Stimulated activated CD4-positive, alpha-beta T cell treated with anti-CD3 and anti-CD28 coated beads, Interleukin-2, amount 100 ng/mL, for 4 hours (primary cell): Measurements from ENCODE around the gene HUWE1.
"Not testable (repeated sequence)": the region's sequence is repeated elsewhere in the genome, so short reads cannot be mapped to it uniquely, and the experiment has no call there.

Source experiments
- DNase-seq: peaks from one replicate; pipeline ENCODE4 v3.0.0-alpha.2; 2020; ENCODE audit warnings: low read depth

Gene HUWE1

DNA sequence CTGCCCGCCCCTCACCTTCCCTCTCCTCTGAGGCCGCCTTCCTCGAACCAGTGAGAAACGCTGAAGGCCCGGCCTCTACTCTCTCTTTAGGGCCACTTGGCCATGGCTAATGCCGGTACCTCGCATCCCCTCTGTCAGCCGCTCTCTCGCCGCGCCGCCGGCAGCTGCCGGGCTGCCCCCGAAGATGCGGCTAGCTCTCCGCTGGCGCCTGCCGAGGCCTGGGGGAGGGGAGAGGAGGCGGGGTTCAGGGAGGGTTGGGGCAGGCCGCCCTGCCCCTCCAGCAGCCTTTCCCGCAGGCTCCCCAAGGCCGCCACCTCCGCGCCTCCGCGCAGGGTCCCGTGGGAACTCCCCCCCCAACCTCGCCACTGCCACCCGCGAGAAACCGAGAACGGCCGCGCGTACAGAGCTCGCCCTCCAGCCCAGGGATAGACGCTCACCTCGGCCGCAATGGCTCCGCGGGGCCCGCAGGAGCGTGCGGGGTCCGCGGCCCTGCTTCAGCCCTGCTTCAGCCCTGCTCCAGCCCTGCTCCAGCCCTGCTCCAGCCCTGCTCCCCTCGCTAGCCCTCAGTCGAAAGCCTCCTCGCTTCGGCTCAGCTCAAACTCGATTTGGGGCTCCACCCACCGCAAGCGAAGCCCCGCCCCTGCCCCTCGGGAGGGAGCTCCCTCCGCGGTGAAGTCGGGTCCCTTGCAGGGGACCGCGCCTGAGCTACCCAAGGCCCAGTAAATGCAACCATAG, at the start of gene HUWE1:
TSS of gene HUWE1 (minus strand) at position 569 of the 735 bp plus-strand sequence. CDS start 32,612 bp downstream, outside the sequence.
- peak; percentile 74 for DNase-seq

DNA sequence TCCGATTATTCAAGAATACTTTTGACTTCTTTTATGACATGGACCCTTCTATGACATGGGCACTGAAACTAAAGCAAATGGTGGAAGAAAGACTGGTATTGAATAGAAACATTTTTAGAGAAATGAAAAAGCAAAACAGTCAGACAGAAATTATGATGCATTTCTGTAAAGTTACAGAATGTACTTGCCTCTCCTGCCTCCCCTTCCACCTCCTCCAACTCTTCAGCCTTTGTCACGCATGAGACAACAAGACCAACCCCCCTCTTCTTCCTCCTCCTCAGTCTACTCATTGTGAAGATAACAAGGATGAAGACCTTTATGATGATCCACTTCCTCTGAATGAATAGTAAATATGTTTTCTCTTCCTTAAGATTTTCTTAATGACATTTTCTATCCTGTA, 46.3 kb upstream of the HUWE1 start:
- DNase-seq: no peak

DNA sequence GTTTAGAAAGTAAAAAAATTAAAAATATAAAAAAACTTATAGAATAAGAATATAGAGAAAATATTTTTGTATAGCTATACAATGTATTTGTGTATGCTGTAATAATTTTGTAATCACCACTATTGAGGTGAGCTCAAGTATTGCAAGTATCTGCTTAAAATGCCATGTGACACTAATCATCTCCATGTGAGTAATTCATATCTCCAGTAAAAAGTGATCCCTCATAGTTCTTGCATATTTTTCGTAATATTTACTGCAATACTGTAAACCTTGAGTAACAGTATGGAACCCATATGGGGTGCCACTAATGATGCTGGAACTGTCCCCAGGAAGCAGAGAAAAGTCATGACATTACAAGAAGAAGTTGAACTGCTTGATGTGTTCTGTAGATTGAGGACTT, 43.2 kb upstream of the HUWE1 start:
- no peak for DNase-seq

GRCh38 chrX:53728506-53728905, 42.0 kb upstream of the HUWE1 start:
- DNase-seq: no peak

GRCh38 chrX:53724872-53725271, 38.4 kb upstream of the HUWE1 start:
- no peak for DNase-seq

DNA sequence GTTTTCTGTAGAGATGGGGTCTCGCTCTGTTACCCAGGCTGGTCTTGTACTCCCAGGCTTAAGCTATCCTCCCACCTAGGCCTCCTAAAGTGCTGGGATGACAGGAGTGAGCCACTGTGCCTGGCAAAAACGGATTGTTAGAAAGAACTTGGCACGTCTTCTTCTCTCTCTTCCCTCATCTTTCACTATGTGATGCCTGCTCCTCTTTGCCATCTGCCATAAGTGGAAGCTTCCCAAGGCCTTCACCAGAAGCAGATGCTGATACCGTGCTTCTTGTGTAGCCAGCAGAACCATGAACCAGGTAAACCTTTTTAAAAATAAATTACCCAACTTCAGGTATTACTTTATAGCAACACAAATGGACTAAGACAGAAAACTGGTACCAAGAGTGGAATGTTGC, 36.9 kb upstream of the HUWE1 start:
- no peak for DNase-seq

DNA sequence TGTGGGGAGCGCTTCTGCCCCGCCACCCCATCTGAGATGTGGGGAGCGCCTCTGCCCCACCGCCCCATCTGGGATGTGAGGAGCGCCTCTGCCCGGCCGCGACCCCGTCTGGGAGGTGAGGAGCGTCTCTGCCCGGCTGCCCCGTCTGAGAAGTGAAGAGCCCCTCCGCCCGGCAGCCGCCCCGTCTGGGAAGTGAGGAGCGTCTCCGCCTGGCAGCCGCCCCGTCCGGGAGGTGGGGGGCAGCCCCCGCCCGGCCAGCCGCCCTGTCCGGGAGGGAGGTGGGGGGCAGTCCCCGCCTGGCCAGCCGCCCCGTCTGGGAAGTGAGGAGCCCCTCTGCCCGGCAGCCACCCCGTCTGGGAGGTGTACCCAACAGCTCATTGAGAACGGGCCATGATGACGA, 35.1 kb upstream of the HUWE1 start:
- not testable (repeated sequence) for DNase-seq

DNA sequence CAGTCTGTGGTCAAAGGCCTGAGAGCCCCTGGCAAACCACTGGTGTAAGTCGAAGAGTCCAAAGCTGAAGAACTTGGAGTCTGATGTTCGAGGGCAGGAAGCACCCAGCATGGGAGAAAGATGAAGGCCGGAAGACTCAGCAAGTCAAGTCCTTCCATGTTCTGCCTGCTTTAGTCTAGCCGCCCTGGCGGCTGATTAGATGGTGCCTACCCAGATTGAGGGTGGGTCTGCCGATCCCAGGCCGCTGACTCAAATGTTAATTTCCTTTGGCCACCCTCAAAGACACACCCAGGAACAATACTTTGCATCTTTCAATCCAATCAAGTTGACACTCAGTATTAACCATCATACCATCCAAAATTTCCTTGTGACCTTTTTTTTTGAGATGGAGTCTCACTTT, 33.1 kb upstream of the HUWE1 start:
- DNase-seq: not testable (repeated sequence)

DNA sequence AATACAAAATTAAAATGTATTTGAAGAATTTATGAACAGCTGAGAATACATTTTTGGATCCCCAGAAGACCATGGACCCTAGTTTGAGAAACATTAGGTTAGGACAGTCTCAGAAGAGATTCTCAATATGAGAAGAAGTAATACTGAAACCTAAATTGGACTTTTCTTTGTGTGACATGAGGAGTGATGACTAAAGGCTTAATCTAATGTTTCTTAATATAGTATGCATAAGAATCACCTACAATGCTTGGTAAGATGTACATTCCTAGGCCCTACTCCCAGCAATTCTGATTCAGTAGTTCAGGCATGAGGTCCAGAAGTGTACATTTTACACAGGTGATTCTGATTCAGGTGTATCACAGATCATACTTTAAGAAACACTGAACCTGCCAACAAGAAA, 31.6 kb upstream of the HUWE1 start:
- no peak for DNase-seq

DNA sequence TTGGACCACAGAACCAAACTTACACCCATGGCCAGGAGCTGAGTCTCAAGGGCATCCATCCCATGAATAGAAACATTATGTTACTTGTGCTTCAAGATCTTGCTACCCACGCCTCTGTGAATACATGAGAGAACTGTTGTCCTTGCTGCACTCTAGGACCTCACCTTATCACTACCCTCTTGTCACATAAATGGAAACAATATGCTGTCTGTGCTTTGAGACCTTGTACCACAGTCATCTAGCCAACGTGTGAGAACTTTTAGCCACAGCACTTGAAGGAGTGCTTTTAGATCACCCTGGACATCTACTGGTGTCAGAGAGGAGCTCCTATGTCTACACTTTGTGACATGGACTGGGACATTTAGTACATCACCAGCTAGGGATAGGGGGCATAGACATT, 30.7 kb upstream of the HUWE1 start:
- no peak for DNase-seq

DNA sequence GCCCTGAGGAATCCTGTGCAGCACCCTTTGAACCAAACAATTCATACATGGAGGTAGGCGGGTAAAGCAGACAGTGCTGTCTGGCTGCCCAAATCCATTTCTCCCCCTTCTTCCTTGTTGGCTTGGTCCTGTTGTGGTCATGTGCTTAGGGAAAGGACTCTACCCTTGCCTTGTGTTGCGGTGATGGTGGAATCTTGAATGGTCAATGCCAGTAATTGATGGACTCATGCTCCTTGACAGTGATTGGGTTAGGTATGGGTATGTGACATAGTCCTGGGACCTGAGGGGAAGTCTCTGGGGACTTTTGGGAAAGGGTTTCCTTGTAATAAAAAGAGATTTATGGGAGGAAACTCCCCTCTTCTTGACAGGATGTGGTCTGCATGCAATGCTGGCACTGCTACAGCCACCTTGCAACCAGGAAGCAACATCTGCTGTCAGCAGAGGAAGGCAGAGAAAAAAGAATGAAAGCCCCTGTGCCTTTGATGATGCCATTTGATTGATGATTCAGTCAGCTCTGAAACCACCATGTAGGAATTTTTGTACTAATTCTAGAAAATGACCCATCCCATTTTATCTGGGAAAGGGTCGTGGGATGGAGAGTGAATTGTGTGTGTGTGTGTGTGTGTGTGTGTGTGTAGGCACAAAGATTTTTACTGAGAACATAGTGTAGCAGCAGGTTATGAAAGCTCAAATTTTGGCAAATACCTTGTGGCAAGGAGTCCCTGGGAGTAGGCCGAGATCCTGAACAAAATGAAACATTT, 30.0 kb upstream of the HUWE1 start:
- DNase-seq: peak; percentile 38

DNA sequence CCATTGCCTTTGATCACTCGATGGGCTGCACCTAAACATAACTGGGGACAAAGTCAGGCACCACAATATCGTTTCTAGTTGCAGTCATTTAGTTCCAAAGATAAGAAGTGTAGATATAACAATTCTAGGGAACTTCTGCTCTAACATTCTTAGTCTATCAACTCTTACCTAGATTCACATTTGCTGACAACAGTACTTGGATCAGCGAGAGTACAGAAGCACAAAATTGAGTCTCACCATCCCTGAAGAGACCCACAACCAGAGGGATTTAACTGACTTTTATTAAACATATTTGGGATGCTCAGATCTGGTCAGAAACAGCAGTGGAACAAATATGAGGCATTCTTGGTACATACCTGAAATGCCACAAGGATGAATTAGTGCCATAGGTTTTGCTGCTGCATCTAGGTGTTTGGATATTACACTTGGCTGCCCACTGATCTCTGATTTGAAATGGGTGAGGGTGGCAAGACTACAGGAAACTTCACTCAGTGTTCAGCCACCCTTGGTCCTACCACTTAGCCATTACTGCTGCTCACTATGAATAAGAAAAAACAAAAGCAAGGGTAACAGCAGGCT, 28.9 kb upstream of the HUWE1 start:
- no peak for DNase-seq

DNA sequence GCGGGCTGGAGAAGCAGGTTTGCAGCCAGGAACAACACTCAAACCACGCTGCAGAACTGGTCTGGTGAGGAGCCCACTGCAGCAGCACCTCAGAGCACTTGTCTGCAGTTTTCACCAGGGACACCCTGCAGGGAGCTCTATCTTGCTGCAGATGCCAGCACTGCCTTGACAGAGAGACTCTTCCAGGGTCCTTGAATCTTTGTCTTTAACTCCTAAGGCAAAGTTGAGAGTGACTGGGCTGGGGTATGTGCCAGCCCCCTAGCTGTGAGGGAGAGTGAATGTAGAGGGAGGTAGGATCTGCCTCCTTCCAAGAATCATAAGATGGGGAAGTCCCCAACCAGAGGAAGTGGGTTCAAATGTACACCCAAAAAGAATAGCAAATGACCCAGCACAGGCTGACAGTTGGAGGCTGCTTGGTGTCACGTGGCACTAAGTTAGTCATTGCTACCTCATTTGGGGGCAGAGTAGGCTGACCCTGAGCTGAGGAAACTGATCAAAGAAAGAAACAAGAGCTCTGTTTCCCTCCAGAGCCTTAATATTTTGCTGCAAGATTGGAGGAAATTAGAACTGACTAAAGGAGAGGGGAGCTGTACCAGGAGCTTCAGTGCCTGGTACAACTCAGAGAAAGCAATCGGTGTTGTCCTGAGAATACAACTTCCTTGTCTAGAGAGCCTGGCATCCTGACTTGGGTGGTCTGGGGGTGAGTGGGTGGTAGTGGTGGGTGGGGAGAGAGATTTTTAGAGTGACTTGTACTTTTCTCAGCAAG, 28.2 kb upstream of the HUWE1 start:
- DNase-seq: peak; percentile 50

- no peak for DNase-seq
Measured at GRCh38 chrX:53713987-53714579, 27.6 kb upstream of the HUWE1 start.

GRCh38 chrX:53711436-53711835, 24.9 kb upstream of the HUWE1 start:
- DNase-seq: no peak

- no peak for DNase-seq
Measured at GRCh38 chrX:53704854-53705253, 18.3 kb upstream of the HUWE1 start.

- no peak for DNase-seq
Measured at GRCh38 chrX:53704294-53704693, 17.8 kb upstream of the HUWE1 start.

GRCh38 chrX:53695946-53696549, 9.5 kb upstream of the HUWE1 start:
- DNase-seq: no peak

- DNase-seq: no peak
Measured at GRCh38 chrX:53694642-53695041, 8.1 kb upstream of the HUWE1 start.

DNA sequence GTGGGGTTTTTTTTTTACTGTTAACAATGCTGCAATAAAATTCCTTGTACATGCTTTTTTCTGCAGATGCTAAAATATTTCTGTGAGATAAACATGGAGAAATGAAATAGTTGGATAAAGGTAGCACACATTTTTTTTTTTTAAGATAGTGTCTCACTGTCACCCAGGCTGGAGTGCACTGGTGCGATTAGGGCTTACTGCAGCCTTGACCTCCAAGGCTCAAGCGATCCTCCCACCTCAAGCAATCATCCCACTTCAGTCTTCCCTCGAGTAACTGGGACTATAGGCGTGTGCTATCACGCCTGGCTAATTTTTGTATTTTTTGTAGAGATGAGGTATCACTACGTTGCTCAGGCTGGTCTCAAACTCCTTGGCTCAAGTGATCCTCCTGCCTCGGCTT, 1.8 kb upstream of the HUWE1 start:
- no peak for DNase-seq

GRCh38 chrX:53685711-53686110, 808 bp downstream of the HUWE1 start:
- DNase-seq: no peak
